ENCODE measurements around the gene HNF4A.

HNF4A gene

DNA sequence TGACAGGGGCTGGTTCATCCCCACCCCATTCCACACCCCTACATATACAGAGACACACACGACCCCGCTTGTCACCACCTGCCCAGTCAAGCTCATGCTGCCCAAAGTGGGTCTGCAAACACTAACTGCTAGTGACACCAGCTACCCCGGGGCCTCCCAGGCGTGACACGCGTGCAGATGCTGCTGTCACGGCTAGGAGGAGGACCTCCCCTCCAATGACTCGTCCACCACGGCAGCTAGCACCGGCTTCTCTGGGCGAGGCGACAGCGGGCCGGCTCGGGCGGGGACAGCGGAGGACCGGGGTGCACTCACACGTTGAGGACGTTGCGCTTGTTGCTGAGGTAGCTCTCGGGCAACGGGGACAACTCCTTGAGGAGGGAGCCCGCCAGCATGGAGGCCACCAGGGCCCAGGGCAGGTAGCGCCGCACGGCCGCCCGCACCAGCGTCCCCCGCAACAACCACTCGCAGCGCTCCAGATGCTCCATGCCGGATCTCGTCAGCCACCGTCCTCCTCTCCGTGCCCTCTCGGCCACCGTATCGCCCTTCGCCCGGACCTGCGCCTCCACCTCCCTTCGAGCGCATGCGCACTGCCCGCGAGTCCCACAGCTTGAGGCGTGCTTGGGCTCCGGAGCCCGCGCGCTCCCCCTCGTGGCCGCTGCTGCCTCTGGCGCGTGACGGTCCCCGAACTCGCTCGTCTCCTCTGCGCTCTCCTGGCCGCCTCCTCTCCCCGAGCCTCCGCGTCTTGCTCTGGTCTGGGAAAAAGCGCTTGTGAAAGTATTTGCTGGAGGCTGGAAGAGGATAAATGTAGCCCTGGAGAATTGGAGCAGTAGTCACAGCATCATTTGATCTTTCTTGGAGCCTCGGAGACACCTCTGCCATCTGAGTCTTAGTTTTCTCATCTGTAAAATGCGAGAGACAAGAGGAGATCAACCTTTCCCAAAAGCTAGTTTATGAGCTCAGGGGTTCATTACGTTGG is 44.5 kb upstream of the HNF4A start, which contains the start of gene FITM2:
FITM2 (minus strand) TSS at position 539 of the 976 bp plus-strand sequence; CDS start at position 485, 54 bp downstream.
- Histone ChIP-seq H3K79me2 (ENCODE audit: insufficient read depth, low read length) (no peaks in the 10 kb centered on the region), H2AFZ (ENCODE audit: low read length) (0 out of 2 replicates have a peak within 1 kb of the TSS, but pooled peaks have one; percentile 3), H3K27ac (ENCODE audit: low read depth, low read length, poor library complexity, severe bottlenecking) (no peak within 1 kb of the TSS), H3K4me3 (ENCODE audit: low read depth, low read length, poor library complexity, severe bottlenecking) (peak within 1 kb of the TSS; percentile 69), H3K9me2 (ENCODE audit: low read depth, low read length) (no peaks in the 10 kb centered on the region), H3K27me3 (ENCODE audit: insufficient read depth, low read length) (no peaks in the 10 kb centered on the region), H4K20me1 (ENCODE audit: insufficient read depth, low read length) (no peaks in the 10 kb centered on the region), H3K9me3 (ENCODE audit: low read length) (no peaks in the 10 kb centered on the region), H3K9ac (ENCODE audit: low read length) (peak within 1 kb of the TSS; percentile 69), H3F3A (ENCODE audit: insufficient read depth, low read length) (no peaks in the 10 kb centered on the region), H3K36me3 (ENCODE audit: insufficient read depth, low read length) (no peaks in the 10 kb centered on the region), H3K4me1 (ENCODE audit: insufficient read depth, low read length, severe bottlenecking) (peaks cover 10% of the 10 kb centered on the region), H3K4me2 (ENCODE audit: low read length) (peak within 1 kb of the TSS; percentile 79)
- no peak for TF ChIP-seq EZH2 (IDR thresholded peaks at IDR 0.05; ENCODE audit: borderline replicate concordance, low read length)
- TF ChIP-seq, protein P1, sequence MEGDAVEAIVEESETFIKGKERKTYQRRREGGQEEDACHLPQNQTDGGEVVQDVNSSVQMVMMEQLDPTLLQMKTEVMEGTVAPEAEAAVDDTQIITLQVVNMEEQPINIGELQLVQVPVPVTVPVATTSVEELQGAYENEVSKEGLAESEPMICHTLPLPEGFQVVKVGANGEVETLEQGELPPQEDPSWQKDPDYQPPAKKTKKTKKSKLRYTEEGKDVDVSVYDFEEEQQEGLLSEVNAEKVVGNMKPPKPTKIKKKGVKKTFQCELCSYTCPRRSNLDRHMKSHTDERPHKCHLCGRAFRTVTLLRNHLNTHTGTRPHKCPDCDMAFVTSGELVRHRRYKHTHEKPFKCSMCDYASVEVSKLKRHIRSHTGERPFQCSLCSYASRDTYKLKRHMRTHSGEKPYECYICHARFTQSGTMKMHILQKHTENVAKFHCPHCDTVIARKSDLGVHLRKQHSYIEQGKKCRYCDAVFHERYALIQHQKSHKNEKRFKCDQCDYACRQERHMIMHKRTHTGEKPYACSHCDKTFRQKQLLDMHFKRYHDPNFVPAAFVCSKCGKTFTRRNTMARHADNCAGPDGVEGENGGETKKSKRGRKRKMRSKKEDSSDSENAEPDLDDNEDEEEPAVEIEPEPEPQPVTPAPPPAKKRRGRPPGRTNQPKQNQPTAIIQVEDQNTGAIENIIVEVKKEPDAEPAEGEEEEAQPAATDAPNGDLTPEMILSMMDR (IDR thresholded peaks at IDR 0.05; ENCODE audit: low read length), result peak; percentile 92

DNA sequence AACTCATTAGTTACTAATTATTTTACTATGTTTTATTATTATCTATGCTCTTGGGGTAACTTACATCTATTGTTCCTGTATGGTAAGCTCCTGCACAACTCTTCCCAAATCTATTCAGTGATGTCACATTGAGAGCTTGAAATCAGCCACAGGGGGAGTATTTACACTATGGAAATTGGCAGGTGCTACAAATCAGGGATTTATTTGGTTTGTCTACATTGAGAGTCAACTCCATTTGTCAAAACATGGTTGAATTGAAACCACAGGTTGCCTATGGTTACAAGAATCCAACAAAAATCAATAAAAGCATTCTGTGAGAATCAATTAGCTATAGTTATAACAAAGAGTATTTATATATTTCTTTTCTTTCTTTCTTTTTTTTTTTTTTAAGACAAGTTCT is 40.6 kb upstream of the HNF4A start:
- H3K4me3 ChIP-seq (ENCODE audit: low read depth, low read length, poor library complexity, severe bottlenecking), result no peak overlapping the region
- H3F3A ChIP-seq (ENCODE audit: insufficient read depth, low read length), result no peaks in the 10 kb centered on the region
- peaks cover 8% of the 10 kb centered on the region for H3K4me1 ChIP-seq (ENCODE audit: insufficient read depth, low read length, severe bottlenecking)
- TF ChIP-seq EZH2 (IDR thresholded peaks at IDR 0.05; ENCODE audit: borderline replicate concordance, low read length), result no peak
- TF ChIP-seq, protein P1 (IDR thresholded peaks at IDR 0.05; ENCODE audit: low read length), result no peak
- no peaks in the 10 kb centered on the region for H3K79me2 ChIP-seq (ENCODE audit: insufficient read depth, low read length)
- no peak overlapping the region for H3K4me2 ChIP-seq (ENCODE audit: low read length)
- H3K36me3 ChIP-seq (ENCODE audit: insufficient read depth, low read length), result no peaks in the 10 kb centered on the region
- no peaks in the 10 kb centered on the region for H3K9me3 ChIP-seq (ENCODE audit: low read length)
- peaks cover 8% of the 10 kb centered on the region; the same call in 1 of the 2 replicates for H3K27me3 ChIP-seq (ENCODE audit: insufficient read depth, low read length)
- no peaks in the 10 kb centered on the region for H3K9me2 ChIP-seq (ENCODE audit: low read depth, low read length)
- no peak overlapping the region for H3K9ac ChIP-seq (ENCODE audit: low read length)
- H3K27ac ChIP-seq (ENCODE audit: low read depth, low read length, poor library complexity, severe bottlenecking), result no peak overlapping the region
- no peak overlapping the region for H2AFZ ChIP-seq (ENCODE audit: low read length)
- H4K20me1 ChIP-seq (ENCODE audit: insufficient read depth, low read length), result no peaks in the 10 kb centered on the region

DNA sequence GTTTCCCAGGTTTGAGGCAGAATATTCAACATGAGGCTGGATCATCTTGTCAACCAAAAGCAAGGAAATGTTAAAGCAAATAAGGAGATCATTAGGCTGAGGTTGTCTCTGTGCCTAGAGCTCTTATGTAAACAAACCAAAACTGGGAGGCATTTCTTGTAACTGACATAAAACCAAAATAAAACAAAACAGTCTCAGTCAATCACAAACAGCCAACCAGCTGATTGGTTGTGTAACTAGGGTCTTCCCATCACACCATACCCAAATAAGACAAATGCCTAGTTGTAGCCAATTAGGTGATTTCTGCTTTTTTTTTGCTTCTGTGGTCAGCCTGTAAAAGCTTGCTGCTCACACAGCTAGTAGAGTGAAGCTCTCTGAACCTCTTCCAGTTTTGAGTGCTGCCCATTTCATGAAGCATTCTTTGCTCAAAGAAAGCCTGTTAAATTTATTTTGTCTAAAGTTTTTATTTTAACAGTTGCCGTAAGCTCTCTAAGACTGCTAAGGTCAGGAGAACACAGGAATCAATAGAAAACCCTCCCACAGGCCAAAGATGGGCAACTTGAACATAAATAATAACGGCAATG is 35.6 kb upstream of the HNF4A start:
- TF ChIP-seq EZH2 (IDR thresholded peaks at IDR 0.05; ENCODE audit: borderline replicate concordance, low read length), result no peak
- TF ChIP-seq, protein P1 (IDR thresholded peaks at IDR 0.05; ENCODE audit: low read length), result no peak

More for the DNA sequence above, 35.6 kb upstream of the HNF4A start:
- H3K36me3 ChIP-seq (ENCODE audit: insufficient read depth, low read length), result no peaks in the 10 kb centered on the region
- H4K20me1 ChIP-seq (ENCODE audit: insufficient read depth, low read length), result no peaks in the 10 kb centered on the region
- H3K9me3 ChIP-seq (ENCODE audit: low read length), result no peaks in the 10 kb centered on the region
- no peaks in the 10 kb centered on the region for H3K4me1 ChIP-seq (ENCODE audit: insufficient read depth, low read length, severe bottlenecking)
- H3K9ac ChIP-seq (ENCODE audit: low read length), result no peak overlapping the region
- no peaks in the 10 kb centered on the region for H3K9me2 ChIP-seq (ENCODE audit: low read depth, low read length)
- no peak overlapping the region for H3K4me3 ChIP-seq (ENCODE audit: low read depth, low read length, poor library complexity, severe bottlenecking)
- H3K4me2 ChIP-seq (ENCODE audit: low read length), result no peak overlapping the region
- no peak overlapping the region for H3K27ac ChIP-seq (ENCODE audit: low read depth, low read length, poor library complexity, severe bottlenecking)
- peaks cover 8% of the 10 kb centered on the region; the same call in 1 of the 2 replicates for H3K27me3 ChIP-seq (ENCODE audit: insufficient read depth, low read length)
- no peak overlapping the region for H2AFZ ChIP-seq (ENCODE audit: low read length)
- no peaks in the 10 kb centered on the region for H3K79me2 ChIP-seq (ENCODE audit: insufficient read depth, low read length)
- no peaks in the 10 kb centered on the region for H3F3A ChIP-seq (ENCODE audit: insufficient read depth, low read length)

All from OCI-LY1 (cell line).